Left ventricle myocardium inferior (tissue), 1 donor: ENCODE results near the gene MED7. TPM values are rescaled to one million over a fixed set of nuclear protein-coding genes. Genes with fewer than 3 reads are reported as not detected.
A peak's percentile ranks its signal among the peaks of the same experiment; 100 is the strongest.

ENCODE experiments used
- DNase-seq: peaks from one replicate; pipeline ENCODE4 v3.0.0-alpha.2; 2020
- H3K27ac ChIP-seq: fragments of 200-600 bp; replicated peaks from 2 replicates; pipeline ENCODE4 v1.8.0; 2021
- H3K27me3 ChIP-seq: fragments of 200-600 bp; 2 replicates; pipeline ENCODE4 v1.8.0; 2021; ENCODE audit warnings: low read depth
- H3K36me3 ChIP-seq: fragments of 200-600 bp; 2 replicates; pipeline ENCODE4 v1.8.0; 2021
- H3K4me1 ChIP-seq: fragments of 200-600 bp; 2 replicates; pipeline ENCODE4 v1.8.0; 2021
- H3K4me3 ChIP-seq: fragments of 200-600 bp; 2 replicates; pipeline ENCODE4 v1.8.0; 2021; ENCODE audit warnings: mild to moderate bottlenecking, moderate library complexity
- H3K9me3 ChIP-seq: fragments of 200-600 bp; replicated peaks from 2 replicates; pipeline ENCODE4 v1.8.0; 2021
- CTCF ChIP-seq: fragments of 200-600 bp; IDR thresholded peaks from 2 replicates; pipeline ENCODE4 v1.8.0; 2021; ENCODE audit warnings: antibody characterized with exemption, mild to moderate bottlenecking, borderline replicate concordance
- intact Hi-C: fragments of 100-400 bp; cut with micrococcal nuclease; formaldehyde crosslinking; loops from one replicate; pipeline ENCODE4 v1.11.0; 2022
- total RNA-seq: library from RNA; stranded (reverse); fragmentation: NEBNext Ultra II Directional; extraction: Animal tissue kit (Norgen Biotek cat#: 25700); gene quantifications from one replicate; pipeline ENCODE4 v1.2.1, GENCODE V29; 2021
- donor health status: DM: no; HTN: yes; CAD: no; lungs with severe emphysema.

MED7 gene
- total RNA-seq, 1 donor from 2014 or later = 10.3 TPM

- intact Hi-C loops = no loop called here
- DNase-seq = no peak
- Histone ChIP-seq H3K27me3 (peaks cover 8% of the 10 kb centered on the region), H3K4me1 (no peaks in the 10 kb centered on the region), H3K9me3 (no peaks in the 10 kb centered on the region), H3K36me3 (no peaks in the 10 kb centered on the region), H3K4me3 (no peak overlapping the region), H3K27ac (no peak overlapping the region)
- TF ChIP-seq CTCF = no peak
Measured at GRCh38 chr5:157155297-157155696, 12.6 kb upstream of the MED7 start.

GRCh38 chr5:157150995-157151394 lies 8.3 kb upstream of the MED7 start:
- H3K4me3 ChIP-seq = no peak overlapping the region
- intact Hi-C loops = no loop called here
- peaks cover 8% of the 10 kb centered on the region for H3K27me3 ChIP-seq
- DNase-seq = no peak
- no peak for TF ChIP-seq CTCF
- H3K36me3 ChIP-seq = no peaks in the 10 kb centered on the region
- no peaks in the 10 kb centered on the region for H3K9me3 ChIP-seq
- H3K4me1 ChIP-seq = peaks cover 7% of the 10 kb centered on the region
- no peak overlapping the region for H3K27ac ChIP-seq

GRCh38 chr5:157148734-157149615 lies 6.3 kb upstream of the MED7 start:
- DNase-seq = no peak
- H3K36me3 ChIP-seq = no peaks in the 10 kb centered on the region
- H3K4me1 ChIP-seq = peaks cover 8% of the 10 kb centered on the region
- peaks cover 8% of the 10 kb centered on the region for H3K27me3 ChIP-seq
- no peak overlapping the region for H3K27ac ChIP-seq
- H3K4me3 ChIP-seq = no peak overlapping the region
- no peaks in the 10 kb centered on the region for H3K9me3 ChIP-seq
- intact Hi-C loops = no loop called here
- TF ChIP-seq CTCF = peak; percentile 89

- no peaks in the 10 kb centered on the region for H3K9me3 ChIP-seq
- H3K4me3 ChIP-seq = peak overlapping the region; percentile 98
- intact Hi-C loops = no loop called here
- peaks cover 10% of the 10 kb centered on the region for H3K36me3 ChIP-seq
- DNase-seq = peak; percentile 51
- H3K4me1 ChIP-seq = peaks cover 34% of the 10 kb centered on the region
- H3K27me3 ChIP-seq = no peaks in the 10 kb centered on the region
- peak overlapping the region; percentile 98 for H3K27ac ChIP-seq
- TF ChIP-seq CTCF = no peak
Measured at GRCh38 chr5:157143127-157143971, 684 bp upstream of the MED7 start.

- no peak for DNase-seq
- H3K27me3 ChIP-seq = no peaks in the 10 kb centered on the region
- peaks cover 24% of the 10 kb centered on the region for H3K36me3 ChIP-seq
- TF ChIP-seq CTCF = no peak
- no peak overlapping the region for H3K4me3 ChIP-seq
- H3K9me3 ChIP-seq = no peaks in the 10 kb centered on the region
- H3K4me1 ChIP-seq = peaks cover 35% of the 10 kb centered on the region
- no peak overlapping the region for H3K27ac ChIP-seq
- intact Hi-C loops = no loop called here
Measured at GRCh38 chr5:157137691-157138090, 5.0 kb downstream of the MED7 start.
